Spinal cord (tissue), 10 donors: ENCODE data around the gene CIBAR2. TPM values are rescaled to one million over a fixed set of nuclear protein-coding genes. Genes with fewer than 3 reads are reported as not detected.

Source experiments
- DNase-seq, 6 donors: peaks; one replicate each; pipeline versions ENCODE4 v3.0.0 to v3.0.0-alpha.2; 2013 to 2015; ENCODE audit warnings: low spot score in 6 of 6, low read depth in 4 of 6
- H3K27ac ChIP-seq: one replicate; pipeline ENCODE4 v1.5.1; 2013; ENCODE audit warnings: low read depth, low read length, control low read depth
- H3K27me3 ChIP-seq: one replicate; pipeline ENCODE4 v1.6.1; 2013; ENCODE audit warnings: low read length; ENCODE audit not compliant: control insufficient read depth, insufficient read depth
- H3K36me3 ChIP-seq: one replicate; pipeline ENCODE4 v1.6.1; 2013; ENCODE audit warnings: low read length; ENCODE audit not compliant: control insufficient read depth, insufficient read depth
- H3K4me1 ChIP-seq: one replicate; pipeline ENCODE4 v1.6.1; 2013; ENCODE audit warnings: low read length; ENCODE audit not compliant: control insufficient read depth, insufficient read depth
- H3K4me3 ChIP-seq: one replicate; pipeline ENCODE4 v1.5.1; 2013; ENCODE audit warnings: low read depth, low read length, control low read depth
- H3K9me3 ChIP-seq: one replicate; pipeline ENCODE4 v1.6.1; 2013; ENCODE audit warnings: low read length; ENCODE audit not compliant: control insufficient read depth, insufficient read depth
- WGBS: methylation state at CpG from one replicate; pipeline ENCODE4 v1.1.5; 2013; ENCODE audit warnings: missing lambda C conversion rate; ENCODE audit not compliant: insufficient coverage; 5-methylcytosine and 5-hydroxymethylcytosine counted together
- long read RNA-seq, 4 donors: transcript quantifications; one replicate each; lab custom pipeline, GENCODE V29; 2026
- polyA plus RNA-seq, 2 donors: library from polyadenylated mRNA; unstranded; fragments of 120-200 nt; gene quantifications; one replicate each; pipeline ENCODE4 v1.2.1, GENCODE V29; 2013; ENCODE audit not compliant: insufficient read length in 2 of 2
- total RNA-seq, 2 donors: library from RNA; depleted of rRNA in 1 of 2; stranded (reverse); fragments of 120-200 nt in 1 of 2; fragments of >200 nt in 1 of 2; gene quantifications; one replicate each; pipeline versions ENCODE4 v1.2.3 to v1.2.4, GENCODE V29; 2013 to 2014
- donor health status: healthy.

CIBAR2 gene
- total RNA-seq (1 to 10 TPM in 1 of 2 donors, under 1 TPM in 1; 0.69 to 6.8 TPM), polyA plus RNA-seq (1 to 10 TPM; 2.9 to 3.6 TPM)
- long read RNA-seq, donor 1: 0 reads
- long read RNA-seq, donor 2: 0 reads
- long read RNA-seq, donor 3: 0 reads
- long read RNA-seq, donor 4: 0 reads

- no peak for DNase-seq
- H3K36me3 ChIP-seq: no peaks in the 10 kb centered on the region
- no peak within 1 kb of the TSS for H3K27ac ChIP-seq
- H3K27me3 ChIP-seq: no peaks in the 10 kb centered on the region
- H3K4me1 ChIP-seq: peaks cover 25% of the 10 kb centered on the region
- 35% methylated on average over 15 of the region's 15 CpGs for WGBS
- no peaks in the 10 kb centered on the region for H3K9me3 ChIP-seq
- no peak within 1 kb of the TSS for H3K4me3 ChIP-seq
Observed at GRCh38 chr16:85112364-85112763, at the start of gene CIBAR2. Gene CIBAR2, minus strand, starts transcription at chr16:85112472. Its CDS starts 120 bp downstream, at chr16:85112352.

- H3K4me1 ChIP-seq: peaks cover 26% of the 10 kb centered on the region
- DNase-seq: no peak
- no peaks in the 10 kb centered on the region for H3K9me3 ChIP-seq
- H3K27ac ChIP-seq: no peak overlapping the region
- WGBS: 84% methylated on average over 11 of the region's 13 CpGs
- no peaks in the 10 kb centered on the region for H3K27me3 ChIP-seq
- no peaks in the 10 kb centered on the region for H3K36me3 ChIP-seq
- H3K4me3 ChIP-seq: no peak overlapping the region
Observed at GRCh38 chr16:85159179-85159980, 47.1 kb upstream of the CIBAR2 start.

DNA sequence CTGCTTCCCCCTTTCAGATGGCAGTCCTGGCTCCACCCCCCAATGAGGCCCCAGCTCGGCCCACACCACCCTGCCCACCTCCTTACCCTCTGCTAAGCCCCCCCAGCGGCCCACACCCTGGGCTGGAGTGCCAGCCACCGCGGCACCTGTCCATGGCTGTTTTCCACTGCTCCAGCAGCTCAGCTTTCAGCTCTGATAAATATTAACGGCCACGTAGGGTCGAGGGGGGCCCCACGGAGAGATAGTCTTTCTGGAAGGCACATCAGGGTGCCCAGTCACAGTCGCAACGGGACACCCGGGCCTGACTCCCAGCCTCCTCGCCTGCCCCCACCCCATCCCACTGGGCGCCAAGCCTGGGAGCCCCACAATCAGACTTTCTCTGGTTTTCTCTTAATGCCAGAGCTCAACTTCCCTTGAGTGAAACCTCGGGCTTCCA lies 46.5 kb upstream of the CIBAR2 start:
- Histone ChIP-seq H3K9me3 (no peaks in the 10 kb centered on the region), H3K4me1 (peaks cover 28% of the 10 kb centered on the region), H3K27ac (no peak overlapping the region), H3K36me3 (no peaks in the 10 kb centered on the region), H3K4me3 (no peak overlapping the region), H3K27me3 (no peaks in the 10 kb centered on the region)
- no peak for DNase-seq
- 42% methylated on average over 14 of the region's 14 CpGs for WGBS

GRCh38 chr16:85157813-85158742 lies 45.8 kb upstream of the CIBAR2 start:
- Histone ChIP-seq H3K36me3 (no peaks in the 10 kb centered on the region), H3K9me3 (no peaks in the 10 kb centered on the region), H3K27me3 (no peaks in the 10 kb centered on the region), H3K27ac (no peak overlapping the region), H3K4me1 (peaks cover 32% of the 10 kb centered on the region), H3K4me3 (no peak overlapping the region)
- DNase-seq: no peak
- 55% methylated on average over 16 of the region's 19 CpGs for WGBS

- no peaks in the 10 kb centered on the region for H3K9me3 ChIP-seq
- 92% methylated on average over 2 of the region's 8 CpGs for WGBS
- H3K27me3 ChIP-seq: no peaks in the 10 kb centered on the region
- H3K36me3 ChIP-seq: no peaks in the 10 kb centered on the region
- H3K4me3 ChIP-seq: no peak overlapping the region
- peaks cover 30% of the 10 kb centered on the region for H3K4me1 ChIP-seq
- no peak overlapping the region for H3K27ac ChIP-seq
- DNase-seq: no peak
Observed at GRCh38 chr16:85157372-85157771, 45.1 kb upstream of the CIBAR2 start.

GRCh38 chr16:85156869-85157268 lies 44.6 kb upstream of the CIBAR2 start:
- Histone ChIP-seq H3K4me1 (peaks cover 34% of the 10 kb centered on the region), H3K27ac (no peak overlapping the region)

GRCh38 chr16:85156440-85156839 lies 44.2 kb upstream of the CIBAR2 start:
- no peak for DNase-seq
- Histone ChIP-seq H3K4me3 (no peak overlapping the region), H3K36me3 (no peaks in the 10 kb centered on the region), H3K27ac (no peak overlapping the region), H3K9me3 (no peaks in the 10 kb centered on the region), H3K4me1 (peaks cover 38% of the 10 kb centered on the region), H3K27me3 (no peaks in the 10 kb centered on the region)
- 82% methylated on average over 7 of the region's 7 CpGs for WGBS

More at GRCh38 chr16:85156869-85157268, 44.6 kb upstream of the CIBAR2 start:
- Histone ChIP-seq H3K9me3 (no peaks in the 10 kb centered on the region), H3K4me3 (no peak overlapping the region), H3K36me3 (no peaks in the 10 kb centered on the region), H3K27me3 (no peaks in the 10 kb centered on the region)
- no peak for DNase-seq

DNA sequence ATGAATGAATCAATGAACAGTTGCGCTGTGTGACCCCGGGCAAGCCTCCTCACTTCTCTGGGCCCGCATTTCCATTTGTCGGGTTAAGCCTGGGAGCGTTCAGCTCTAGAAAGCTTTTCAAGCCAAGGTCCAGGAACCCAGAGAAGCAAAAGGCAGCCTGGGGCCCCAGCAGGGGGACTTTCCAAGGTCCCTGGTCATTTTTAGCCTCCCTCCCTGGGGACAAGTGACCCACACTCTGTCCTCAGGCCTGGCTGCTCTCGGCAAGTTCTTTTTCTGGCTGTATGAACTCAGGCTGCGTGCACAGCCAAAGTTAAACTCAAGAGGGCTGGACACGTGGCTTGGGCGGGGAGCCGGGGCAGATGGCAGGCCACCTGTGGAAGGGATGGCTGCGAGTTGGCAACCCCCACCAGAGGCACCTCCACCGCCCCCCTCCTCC lies 41.4 kb upstream of the CIBAR2 start:
- H3K4me1 ChIP-seq: peaks cover 47% of the 10 kb centered on the region
- no peaks in the 10 kb centered on the region for H3K36me3 ChIP-seq
- H3K27me3 ChIP-seq: no peaks in the 10 kb centered on the region
- no peak overlapping the region for H3K27ac ChIP-seq
- H3K4me3 ChIP-seq: no peak overlapping the region
- DNase-seq: no peak
- no peaks in the 10 kb centered on the region for H3K9me3 ChIP-seq
- WGBS: 79% methylated on average over 10 of the region's 12 CpGs

DNA sequence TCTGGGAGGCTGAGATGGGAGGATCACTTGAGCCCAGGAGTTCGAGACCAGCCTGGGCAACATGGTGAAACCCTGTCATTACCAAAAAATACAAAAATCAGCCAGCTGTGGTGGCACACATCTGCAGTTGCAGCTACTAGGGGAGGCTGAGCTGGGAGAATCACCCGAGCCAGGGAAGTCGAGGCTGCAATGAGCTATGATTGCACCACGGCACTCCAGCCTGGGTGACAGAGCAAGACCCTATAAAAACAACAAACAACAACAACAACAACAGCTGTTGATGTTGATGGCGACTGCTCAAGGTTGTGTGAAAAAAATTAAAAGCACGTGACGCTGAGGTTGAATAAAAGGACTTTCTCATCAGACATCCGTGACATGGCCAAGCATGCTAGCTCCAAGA lies 40.8 kb upstream of the CIBAR2 start:
- no peak for DNase-seq
- Histone ChIP-seq H3K9me3 (no peaks in the 10 kb centered on the region), H3K36me3 (no peaks in the 10 kb centered on the region), H3K27me3 (no peaks in the 10 kb centered on the region), H3K4me3 (no peak overlapping the region), H3K27ac (no peak overlapping the region), H3K4me1 (peaks cover 40% of the 10 kb centered on the region)
- WGBS: 80% methylated on average over 4 of the region's 8 CpGs
